ENCODE measurements around the gene GDI2. TPM values are rescaled to one million over a fixed set of nuclear protein-coding genes. Genes with fewer than 3 reads are reported as not detected.
"Not testable (repeated sequence)": the region's sequence is repeated elsewhere in the genome, so short reads cannot be mapped to it uniquely, and the experiment has no call there.

The GDI2 gene
- total RNA-seq, 1 experiment from 2014 or later = 465 TPM

- H3K36me3 ChIP-seq (replicated peaks; ENCODE audit: control insufficient read depth, insufficient read depth, low read length) = peaks cover 17% of the 10 kb centered on the region
Measured at GRCh38 chr10:5782174-5782573, 31.1 kb downstream of the GDI2 start.

GRCh38 chr10:5779730-5780129 lies 33.5 kb downstream of the GDI2 start:
- no peak overlapping the region for H3K4me3 ChIP-seq (ENCODE audit: insufficient read depth, low read depth, low read length)
- no peak for DNase-seq
- H3K36me3 ChIP-seq (replicated peaks; ENCODE audit: control insufficient read depth, insufficient read depth, low read length) = peaks cover 17% of the 10 kb centered on the region
- no peaks in the 10 kb centered on the region for H3K27me3 ChIP-seq (ENCODE audit: control insufficient read depth, insufficient read depth, low read length)

More at GRCh38 chr10:5782174-5782573, 31.1 kb downstream of the GDI2 start:
- DNase-seq = no peak
- no peak overlapping the region for H3K4me3 ChIP-seq (ENCODE audit: insufficient read depth, low read depth, low read length)
- no peaks in the 10 kb centered on the region for H3K27me3 ChIP-seq (ENCODE audit: control insufficient read depth, insufficient read depth, low read length)

- H3K36me3 ChIP-seq (replicated peaks; ENCODE audit: control insufficient read depth, insufficient read depth, low read length); DNase-seq: not testable (repeated sequence)
Measured at GRCh38 chr10:5777758-5778157, 35.5 kb downstream of the GDI2 start.

GRCh38 chr10:5776881-5777197 lies 36.4 kb downstream of the GDI2 start:
- no peak overlapping the region for H3K4me3 ChIP-seq (ENCODE audit: insufficient read depth, low read depth, low read length)
- DNase-seq = no peak
- no peaks in the 10 kb centered on the region for H3K27me3 ChIP-seq (ENCODE audit: control insufficient read depth, insufficient read depth, low read length)
- peaks cover 8% of the 10 kb centered on the region for H3K36me3 ChIP-seq (replicated peaks; ENCODE audit: control insufficient read depth, insufficient read depth, low read length)

More at GRCh38 chr10:5777758-5778157, 35.5 kb downstream of the GDI2 start:
- not testable (repeated sequence) for H3K27me3 ChIP-seq (ENCODE audit: control insufficient read depth, insufficient read depth, low read length); H3K4me3 ChIP-seq (ENCODE audit: insufficient read depth, low read depth, low read length)

GRCh38 chr10:5776136-5776880 lies 36.9 kb downstream of the GDI2 start:
- Histone ChIP-seq H3K36me3 (replicated peaks; ENCODE audit: control insufficient read depth, insufficient read depth, low read length) (peaks cover 8% of the 10 kb centered on the region), H3K4me3 (ENCODE audit: insufficient read depth, low read depth, low read length) (no peak overlapping the region), H3K27me3 (ENCODE audit: control insufficient read depth, insufficient read depth, low read length) (no peaks in the 10 kb centered on the region)
- DNase-seq = peak; percentile 63

GRCh38 chr10:5775685-5776084 lies 37.5 kb downstream of the GDI2 start:
- Histone ChIP-seq H3K4me3 (ENCODE audit: insufficient read depth, low read depth, low read length) (no peak overlapping the region), H3K36me3 (replicated peaks; ENCODE audit: control insufficient read depth, insufficient read depth, low read length) (peaks cover 8% of the 10 kb centered on the region), H3K27me3 (ENCODE audit: control insufficient read depth, insufficient read depth, low read length) (no peaks in the 10 kb centered on the region)
- peak; percentile 19 for DNase-seq

GRCh38 chr10:5774987-5775620 lies 38.1 kb downstream of the GDI2 start:
- Histone ChIP-seq H3K27me3 (ENCODE audit: control insufficient read depth, insufficient read depth, low read length) (no peaks in the 10 kb centered on the region), H3K36me3 (replicated peaks; ENCODE audit: control insufficient read depth, insufficient read depth, low read length) (peaks cover 8% of the 10 kb centered on the region), H3K4me3 (ENCODE audit: insufficient read depth, low read depth, low read length) (no peak overlapping the region)
- no peak for DNase-seq

- Histone ChIP-seq H3K27me3 (ENCODE audit: control insufficient read depth, insufficient read depth, low read length) (no peaks in the 10 kb centered on the region), H3K4me3 (ENCODE audit: insufficient read depth, low read depth, low read length) (no peak overlapping the region), H3K36me3 (replicated peaks; ENCODE audit: control insufficient read depth, insufficient read depth, low read length) (peaks cover 33% of the 10 kb centered on the region)
- no peak for DNase-seq
Measured at GRCh38 chr10:5766189-5766588, 47.0 kb downstream of the GDI2 start.

GRCh38 chr10:5765617-5766016 lies 47.6 kb downstream of the GDI2 start:
- no peak for DNase-seq
- H3K36me3 ChIP-seq (replicated peaks; ENCODE audit: control insufficient read depth, insufficient read depth, low read length) = peaks cover 34% of the 10 kb centered on the region
- no peaks in the 10 kb centered on the region for H3K27me3 ChIP-seq (ENCODE audit: control insufficient read depth, insufficient read depth, low read length)
- no peak overlapping the region for H3K4me3 ChIP-seq (ENCODE audit: insufficient read depth, low read depth, low read length)

- DNase-seq = no peak
- peaks cover 38% of the 10 kb centered on the region for H3K36me3 ChIP-seq (replicated peaks; ENCODE audit: control insufficient read depth, insufficient read depth, low read length)
- no peak overlapping the region for H3K4me3 ChIP-seq (ENCODE audit: insufficient read depth, low read depth, low read length)
- no peaks in the 10 kb centered on the region for H3K27me3 ChIP-seq (ENCODE audit: control insufficient read depth, insufficient read depth, low read length)
Measured at GRCh38 chr10:5764422-5765297, 48.6 kb downstream of the GDI2 start.

- Histone ChIP-seq H3K36me3 (replicated peaks; ENCODE audit: control insufficient read depth, insufficient read depth, low read length) (peaks cover 41% of the 10 kb centered on the region), H3K4me3 (ENCODE audit: insufficient read depth, low read depth, low read length) (no peak overlapping the region), H3K27me3 (ENCODE audit: control insufficient read depth, insufficient read depth, low read length) (no peaks in the 10 kb centered on the region)
- DNase-seq = no peak
Measured at GRCh38 chr10:5762531-5762930, 50.7 kb downstream of the GDI2 start.

GRCh38 chr10:5761220-5761619 lies 52.0 kb downstream of the GDI2 start:
- no peaks in the 10 kb centered on the region for H3K27me3 ChIP-seq (ENCODE audit: control insufficient read depth, insufficient read depth, low read length)
- peaks cover 41% of the 10 kb centered on the region for H3K36me3 ChIP-seq (replicated peaks; ENCODE audit: control insufficient read depth, insufficient read depth, low read length)
- no peak overlapping the region for H3K4me3 ChIP-seq (ENCODE audit: insufficient read depth, low read depth, low read length)
- no peak for DNase-seq

GRCh38 chr10:5760515-5760914 lies 52.7 kb downstream of the GDI2 start:
- Histone ChIP-seq H3K4me3 (ENCODE audit: insufficient read depth, low read depth, low read length) (no peak overlapping the region), H3K27me3 (ENCODE audit: control insufficient read depth, insufficient read depth, low read length) (no peaks in the 10 kb centered on the region), H3K36me3 (replicated peaks; ENCODE audit: control insufficient read depth, insufficient read depth, low read length) (peaks cover 35% of the 10 kb centered on the region)
- DNase-seq = no peak

GRCh38 chr10:5758927-5759326 lies 54.3 kb downstream of the GDI2 start:
- no peak for DNase-seq
- Histone ChIP-seq H3K27me3 (ENCODE audit: control insufficient read depth, insufficient read depth, low read length) (no peaks in the 10 kb centered on the region), H3K36me3 (replicated peaks; ENCODE audit: control insufficient read depth, insufficient read depth, low read length) (peaks cover 22% of the 10 kb centered on the region), H3K4me3 (ENCODE audit: insufficient read depth, low read depth, low read length) (no peak overlapping the region)
